Astrocyte of the hippocampus (primary cell): Measurements from ENCODE around the gene PLA2G4D.
"Not testable (repeated sequence)": the region's sequence is repeated elsewhere in the genome, so short reads cannot be mapped to it uniquely, and the experiment has no call there.

Experiments
- DNase-seq: peaks from one replicate; pipeline ENCODE4 v3.0.0; 2011; ENCODE audit warnings: low read depth, low spot score

The PLA2G4D gene

DNA sequence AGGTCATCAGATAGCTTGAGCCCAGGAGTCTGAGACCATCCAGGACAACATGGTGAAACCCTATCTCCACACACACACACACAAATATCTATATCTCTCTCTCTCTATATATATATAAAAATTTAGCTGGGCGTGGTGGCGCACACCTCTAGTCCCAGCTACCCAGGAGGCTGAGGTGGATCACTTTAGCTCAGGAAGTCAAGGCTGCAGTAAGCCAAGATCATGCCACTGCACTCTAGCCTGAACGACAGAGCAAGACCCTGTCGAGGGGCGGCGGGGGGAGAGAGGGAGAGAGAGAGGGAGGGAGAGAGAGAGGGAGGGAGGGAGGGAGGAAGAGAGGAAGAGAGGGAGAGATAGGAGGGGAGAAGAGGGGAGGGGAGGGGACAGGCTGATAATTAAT, 34.1 kb upstream of the PLA2G4D start:
- DNase-seq, result no peak

DNA sequence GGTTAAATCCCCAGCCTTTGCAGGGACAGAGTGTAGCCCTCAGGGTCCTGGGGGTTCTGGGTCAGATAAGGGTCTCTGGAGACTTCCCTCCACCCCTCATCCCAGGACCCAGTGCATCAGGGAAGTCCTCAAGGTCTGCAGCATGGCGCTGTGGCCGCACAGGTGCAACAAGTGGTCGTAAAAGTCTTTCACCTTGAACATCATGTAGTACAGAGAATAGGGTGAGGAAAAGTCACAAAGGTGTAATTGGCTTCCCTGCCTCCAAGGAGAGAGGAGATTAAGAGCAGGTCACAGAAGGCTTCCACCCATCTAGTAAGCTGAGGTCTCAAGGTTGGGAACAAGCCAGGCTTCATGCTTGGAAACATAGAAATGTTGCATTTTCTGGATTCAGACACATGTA, 29.2 kb upstream of the PLA2G4D start:
- DNase-seq, result no peak

DNA sequence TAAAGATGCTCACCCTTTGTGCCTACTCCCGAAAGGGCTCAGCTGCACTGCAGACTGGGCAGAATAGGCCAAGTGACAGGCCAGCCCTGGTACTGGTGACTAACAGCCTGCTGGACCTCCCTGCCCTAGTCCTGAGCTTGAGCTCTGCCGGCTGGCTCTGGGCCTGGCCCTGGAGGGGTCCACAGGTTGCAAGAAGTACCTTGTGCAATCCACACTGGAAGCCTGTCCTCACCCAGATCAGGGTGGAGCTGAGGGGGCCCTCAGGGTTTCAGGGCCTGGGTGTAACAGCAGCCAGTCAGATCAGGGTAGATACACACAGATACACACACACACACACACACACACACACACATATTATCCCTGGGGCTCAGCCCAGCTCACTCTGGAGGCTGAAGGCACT, 27.3 kb upstream of the PLA2G4D start:
- DNase-seq, result no peak

DNA sequence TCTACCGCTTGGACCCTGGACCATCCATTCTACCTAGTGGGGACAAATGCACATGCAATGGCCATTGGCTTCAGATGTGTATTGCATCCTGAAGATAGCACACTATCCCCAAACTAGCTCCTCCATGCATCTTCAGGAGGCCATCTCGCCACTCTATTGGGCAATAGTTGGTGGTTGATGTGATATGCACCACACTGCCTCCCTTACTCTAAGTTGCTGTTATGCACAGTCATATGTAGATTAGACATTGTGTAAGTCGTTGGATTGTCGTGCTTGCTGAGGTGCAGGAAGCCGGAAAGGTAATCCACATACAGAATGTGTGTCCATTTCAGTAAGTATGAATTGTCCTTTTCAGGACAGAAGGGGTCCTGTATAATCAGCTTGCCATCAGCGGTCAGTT, 26.7 kb upstream of the PLA2G4D start:
- no peak for DNase-seq

DNA sequence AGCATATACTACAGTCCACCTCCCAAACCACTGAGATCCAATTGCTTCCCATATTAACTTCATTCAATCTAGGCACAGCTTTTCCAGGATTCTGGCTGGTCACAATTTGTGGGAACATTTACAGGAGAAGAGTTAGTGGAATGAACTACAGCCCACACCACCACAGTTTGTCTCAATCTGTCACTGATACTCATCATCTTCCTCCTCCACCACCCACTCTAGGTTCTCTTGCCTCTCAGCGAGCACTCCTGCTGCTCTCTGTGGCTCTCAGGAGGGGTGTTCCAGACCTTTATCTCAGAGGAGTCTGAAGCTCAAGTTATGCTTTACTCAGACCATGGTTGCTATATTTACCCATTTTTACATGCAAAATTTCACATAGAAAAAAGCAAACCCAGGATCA, 25.9 kb upstream of the PLA2G4D start:
- no peak for DNase-seq

DNA sequence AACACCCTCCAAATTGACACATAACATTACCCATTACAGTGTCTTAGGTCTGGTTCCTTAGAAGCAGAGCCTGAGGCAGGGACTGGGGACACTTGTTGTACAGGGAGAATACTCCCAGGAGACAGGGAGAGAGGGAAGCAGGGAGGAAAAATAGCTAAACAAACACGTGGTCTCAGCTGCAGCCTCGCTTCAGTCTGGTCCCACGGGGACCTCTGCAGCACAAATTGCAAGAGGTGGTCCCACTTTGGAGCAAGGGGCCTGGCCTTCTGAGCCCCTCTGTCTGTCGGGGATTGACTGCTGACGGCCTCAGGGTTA, 25.0 kb upstream of the PLA2G4D start:
- no peak for DNase-seq

DNA sequence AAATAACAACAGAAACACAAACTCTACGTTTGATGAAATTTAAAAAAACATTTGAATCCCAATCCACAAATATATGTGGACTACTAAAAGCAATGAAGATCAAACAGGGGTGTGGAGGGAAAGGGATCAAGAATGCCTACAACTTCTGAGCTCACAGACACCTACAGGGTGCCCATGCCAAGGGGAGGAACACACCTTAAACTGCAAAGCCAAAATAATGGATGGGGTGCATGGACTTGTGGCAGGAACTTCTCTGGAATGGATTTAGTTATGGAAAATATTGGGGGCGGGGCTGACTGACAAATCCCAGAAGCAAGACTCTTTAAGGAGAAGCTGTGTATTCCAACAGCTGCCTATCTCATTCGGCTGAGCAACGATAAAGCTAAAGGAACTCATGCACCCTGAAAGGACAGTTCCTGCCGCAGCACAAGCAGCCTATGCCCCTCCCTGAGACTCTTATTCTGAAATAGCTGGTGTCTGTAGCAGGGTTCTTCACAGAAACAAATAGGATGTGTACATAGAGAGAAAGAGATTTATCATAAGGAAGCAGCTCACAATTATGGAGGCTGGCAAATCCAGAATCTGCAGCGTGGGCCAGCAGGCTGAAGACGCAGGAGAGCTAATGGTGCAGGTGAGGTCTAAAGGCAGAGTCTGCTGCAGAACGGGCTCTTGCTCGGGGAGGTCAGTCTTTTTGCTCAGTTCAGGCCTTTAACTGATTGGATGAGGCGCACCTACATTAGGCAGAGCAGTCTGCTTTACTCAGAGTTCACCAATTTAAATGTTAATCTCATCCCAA, 24.5 kb upstream of the PLA2G4D start:
- no peak for DNase-seq

DNA sequence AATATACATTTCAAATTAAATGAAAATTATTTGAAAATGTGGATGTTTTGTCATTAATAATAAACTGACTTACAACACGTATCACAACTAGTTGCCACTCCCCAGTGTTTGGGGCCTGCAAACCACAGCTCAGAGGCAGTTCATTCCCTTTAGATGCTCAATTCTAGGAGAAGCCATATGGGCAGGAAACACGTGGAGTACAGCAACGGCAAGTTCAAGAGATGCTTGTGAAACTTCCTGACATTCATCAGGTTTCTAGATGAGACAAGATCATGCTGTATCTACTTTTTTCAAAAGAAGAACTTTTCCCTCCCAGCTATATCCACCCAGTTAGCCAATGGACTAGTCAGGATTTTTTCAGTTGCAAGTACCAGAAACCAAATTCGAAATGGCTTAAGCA, 17.6 kb upstream of the PLA2G4D start:
- no peak for DNase-seq

DNA sequence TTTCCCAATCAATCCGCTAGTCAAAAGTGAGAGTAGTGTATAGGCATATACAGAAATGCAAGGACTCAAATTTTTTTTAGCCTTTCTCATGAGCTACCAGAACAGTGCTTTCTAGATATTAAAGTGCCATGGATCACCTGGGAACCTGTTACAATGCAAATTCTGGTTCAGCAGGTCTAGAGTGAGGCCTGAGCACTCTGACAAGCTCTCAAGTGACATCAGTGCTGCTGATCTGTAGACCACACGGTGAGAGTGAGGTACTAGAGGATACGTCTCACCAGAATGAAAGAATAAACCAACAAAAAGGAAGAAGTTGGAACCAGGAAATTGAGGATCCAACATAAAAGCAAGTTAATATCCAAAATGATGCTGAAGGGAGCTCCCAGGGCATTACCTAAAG, 16.0 kb upstream of the PLA2G4D start:
- no peak for DNase-seq

DNA sequence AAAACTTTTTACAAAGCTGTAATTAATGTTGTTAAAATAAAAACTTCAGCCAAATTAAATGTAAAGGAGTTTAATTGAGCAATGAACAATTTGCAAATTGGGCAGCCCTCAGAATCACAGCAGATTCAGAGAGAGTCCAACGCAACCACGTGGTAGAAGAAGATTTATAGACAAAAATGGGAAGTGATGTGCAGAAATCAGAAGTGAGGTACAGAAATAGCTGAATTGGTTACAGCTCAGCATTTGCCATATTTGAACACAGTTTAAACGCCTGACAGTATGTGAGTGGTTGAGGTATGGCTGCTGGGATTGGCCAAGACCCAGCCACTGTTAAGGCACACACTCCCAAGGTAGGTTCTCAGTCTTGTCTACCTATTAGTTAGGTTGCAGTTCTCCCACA, 14.4 kb upstream of the PLA2G4D start:
- DNase-seq, result no peak

DNA sequence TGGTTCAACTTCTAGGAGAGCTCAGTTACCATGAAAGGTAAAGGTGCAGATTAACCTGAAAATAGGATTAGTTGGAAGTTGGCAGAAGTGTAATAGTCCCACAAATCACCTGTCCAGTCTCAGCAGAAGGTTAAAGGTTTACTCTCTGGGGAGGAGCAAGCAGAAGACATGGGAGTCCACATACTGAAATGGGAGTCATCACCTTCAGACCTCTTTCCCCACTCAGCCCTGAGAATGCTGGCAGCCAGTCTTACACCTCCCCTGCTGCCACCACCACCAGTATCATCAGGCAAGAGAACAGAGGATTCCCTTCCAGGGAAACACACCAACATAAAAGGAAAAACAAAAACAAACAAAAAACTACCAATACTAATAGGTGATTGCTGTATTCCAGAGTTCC, 13.8 kb upstream of the PLA2G4D start:
- DNase-seq, result no peak

DNA sequence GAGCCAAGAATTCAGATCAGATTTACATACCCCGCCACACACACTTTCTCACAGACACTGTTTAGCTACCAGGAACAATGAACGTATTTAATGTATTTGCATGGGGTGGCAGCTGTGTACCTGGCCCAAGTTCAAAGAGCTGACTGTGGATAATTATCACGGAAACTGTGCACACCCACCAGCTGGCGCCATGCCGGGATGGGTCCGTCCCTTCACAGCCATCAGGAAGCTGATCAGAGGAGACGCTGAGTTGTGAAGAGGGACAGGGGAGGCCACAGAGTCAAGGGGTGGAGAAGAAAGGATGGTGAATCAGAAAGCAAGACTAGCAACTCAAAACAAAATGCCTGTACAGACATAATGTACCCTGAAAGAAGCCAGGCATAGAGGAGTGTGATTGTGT, 13.1 kb upstream of the PLA2G4D start:
- no peak for DNase-seq

DNA sequence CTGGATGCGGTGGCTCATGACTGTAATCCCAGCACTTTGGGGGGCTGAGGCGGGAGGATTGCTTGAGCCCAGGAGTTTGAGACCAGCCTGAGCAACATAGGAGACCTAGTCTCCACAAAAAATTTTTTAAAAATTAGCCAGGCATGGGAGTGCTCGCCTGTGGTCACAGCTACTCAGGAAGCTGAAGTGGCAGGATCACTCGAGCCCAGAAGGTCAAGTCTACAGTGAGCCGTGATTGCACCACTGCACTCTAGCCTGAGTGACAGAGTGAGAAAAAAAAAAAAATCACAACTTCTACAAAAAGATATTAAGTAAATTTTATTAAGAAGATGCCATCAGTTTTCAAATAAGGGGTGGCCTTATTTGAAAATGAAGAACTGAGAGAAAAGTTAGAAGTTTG, 11.9 kb upstream of the PLA2G4D start:
- DNase-seq, result no peak

DNA sequence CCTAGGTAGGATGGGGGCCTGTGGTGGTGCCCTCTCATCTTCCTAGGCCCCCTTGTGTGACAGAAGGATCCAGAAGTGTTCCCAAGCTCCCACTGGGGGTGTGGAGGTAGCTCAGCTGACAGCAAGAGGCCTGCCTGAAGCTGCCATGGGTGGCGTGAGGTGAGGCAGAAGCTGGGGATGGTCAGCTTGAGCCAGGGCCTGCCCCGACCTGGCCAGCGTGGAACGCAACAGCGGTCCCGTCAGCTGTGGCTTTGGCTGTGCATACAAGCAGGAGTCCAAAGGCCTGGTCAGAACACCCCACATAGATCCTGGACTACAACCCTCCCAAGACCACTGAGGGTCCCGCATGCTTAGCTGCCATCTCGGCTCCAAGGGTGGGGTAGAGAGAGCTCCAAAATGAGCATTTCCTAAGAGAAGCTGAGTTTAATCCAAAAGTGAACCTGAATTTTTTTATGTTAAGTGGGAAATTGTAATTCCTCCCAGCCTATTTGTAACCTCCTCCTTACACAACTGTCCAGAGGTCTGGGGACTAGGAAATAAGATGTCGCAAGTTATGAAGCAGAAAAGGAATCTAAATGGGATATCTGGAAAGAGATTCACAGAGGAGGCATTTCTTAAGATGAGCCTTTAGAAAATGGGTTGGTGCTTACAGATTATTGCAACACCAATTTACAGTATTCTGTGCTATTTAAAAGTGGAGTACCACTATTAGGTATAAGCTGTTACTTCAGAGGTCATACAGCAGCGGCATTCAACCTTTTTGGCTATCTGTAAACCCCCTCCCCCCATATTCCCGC, 9.9 kb upstream of the PLA2G4D start:
- no peak for DNase-seq

DNA sequence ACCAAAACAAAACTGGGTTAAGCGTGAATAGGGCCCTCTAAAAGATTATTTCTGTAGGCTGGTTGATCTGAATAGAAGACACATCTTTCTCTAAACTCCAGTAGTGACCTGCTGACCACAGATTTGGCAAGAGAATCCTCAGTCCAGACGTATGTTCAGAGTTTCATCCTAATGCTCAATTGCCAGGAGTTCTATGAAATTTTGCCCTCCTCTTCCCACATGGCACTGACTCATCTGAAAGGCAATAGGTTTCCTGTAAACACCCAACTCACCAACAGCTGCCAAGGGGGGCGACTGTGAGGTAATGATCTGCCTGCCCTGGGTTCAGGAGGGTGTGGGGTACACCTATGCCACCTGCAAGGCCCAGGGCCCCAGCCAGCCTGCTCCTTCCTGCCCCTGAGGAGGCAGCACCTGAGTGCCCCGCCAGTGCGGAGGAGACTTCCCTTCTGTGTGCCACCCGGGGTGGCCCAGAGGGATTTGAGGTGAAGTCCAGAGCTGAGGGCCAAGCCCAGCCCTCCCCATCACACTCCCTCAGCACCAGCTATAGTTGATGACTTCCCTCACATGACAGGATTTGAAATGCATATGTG, 8.4 kb upstream of the PLA2G4D start:
- no peak for DNase-seq

DNA sequence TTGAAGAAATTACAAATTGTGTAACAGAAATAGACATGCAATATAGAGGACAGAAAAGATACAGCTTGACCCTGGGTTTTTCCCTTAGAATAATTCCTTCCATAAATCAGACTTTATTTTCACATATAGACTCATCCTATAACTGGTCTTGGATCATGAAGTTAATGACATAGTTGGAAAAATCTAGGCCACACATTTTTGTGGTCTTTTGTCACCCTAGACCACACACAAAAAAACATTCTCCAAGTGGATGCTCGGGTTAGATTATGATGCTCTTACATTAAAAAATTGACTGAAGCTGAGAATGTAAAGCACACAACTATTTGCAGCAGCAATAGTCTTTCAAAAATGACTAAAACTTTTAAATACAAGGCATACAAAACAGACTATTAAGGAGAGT, 7.5 kb upstream of the PLA2G4D start:
- DNase-seq, result peak; percentile 28

DNA sequence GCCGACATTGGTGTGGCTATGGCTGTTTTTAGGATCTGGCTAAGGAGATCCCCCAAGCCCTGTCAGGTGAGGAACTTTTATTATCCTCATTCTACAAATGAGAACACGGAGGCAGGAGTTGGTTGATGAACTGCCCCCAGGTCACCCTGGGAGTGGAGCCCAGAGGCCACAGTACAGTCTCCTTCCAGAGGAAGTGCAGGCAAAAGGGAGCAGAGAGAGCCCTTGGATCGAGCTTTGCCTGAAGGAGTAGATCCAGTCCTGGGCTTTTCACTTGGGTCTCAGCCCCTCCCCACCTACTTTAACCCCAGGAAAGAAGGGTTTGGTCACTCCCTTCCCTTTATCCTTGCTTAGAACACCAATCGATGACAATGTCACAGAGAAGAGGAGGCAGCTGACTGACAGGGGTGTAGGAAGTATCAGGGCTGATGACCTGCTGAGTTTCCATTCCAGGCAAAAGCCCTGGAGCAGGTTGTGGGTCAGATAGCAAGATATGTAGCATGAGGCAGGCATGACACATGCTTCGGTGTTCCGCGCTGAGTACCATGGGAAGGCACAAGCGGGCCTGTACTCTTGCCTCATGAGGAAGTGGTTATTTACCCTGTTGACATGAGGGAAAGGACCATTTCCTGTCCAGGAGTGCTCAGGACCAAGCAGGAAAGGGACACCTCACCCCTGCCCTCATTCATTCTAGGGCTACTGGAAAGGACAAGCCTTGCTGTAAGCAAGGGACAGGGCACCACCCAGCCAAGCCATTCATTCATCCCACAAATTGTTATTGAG, 5.8 kb upstream of the PLA2G4D start:
- no peak for DNase-seq

DNA sequence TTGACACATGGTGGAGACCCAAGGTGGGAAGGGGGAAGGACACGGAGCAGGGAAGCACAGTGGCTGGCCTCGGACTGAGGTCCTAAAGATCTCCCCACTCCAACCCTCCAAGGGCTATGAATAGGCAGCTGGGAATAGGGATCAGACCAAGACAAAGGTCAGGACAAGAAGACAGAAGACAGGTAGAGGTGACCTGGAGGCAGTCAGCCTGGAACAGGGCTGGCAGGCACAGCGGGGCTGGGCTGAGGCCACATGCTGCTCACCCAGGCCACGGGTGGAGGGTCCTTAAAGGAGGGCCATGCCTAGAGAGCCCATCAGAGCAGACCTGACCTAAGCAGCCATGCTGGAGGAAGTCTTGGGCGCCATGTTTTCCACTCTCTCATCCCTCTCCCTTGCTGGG, 2.7 kb upstream of the PLA2G4D start:
- DNase-seq, result no peak

DNA sequence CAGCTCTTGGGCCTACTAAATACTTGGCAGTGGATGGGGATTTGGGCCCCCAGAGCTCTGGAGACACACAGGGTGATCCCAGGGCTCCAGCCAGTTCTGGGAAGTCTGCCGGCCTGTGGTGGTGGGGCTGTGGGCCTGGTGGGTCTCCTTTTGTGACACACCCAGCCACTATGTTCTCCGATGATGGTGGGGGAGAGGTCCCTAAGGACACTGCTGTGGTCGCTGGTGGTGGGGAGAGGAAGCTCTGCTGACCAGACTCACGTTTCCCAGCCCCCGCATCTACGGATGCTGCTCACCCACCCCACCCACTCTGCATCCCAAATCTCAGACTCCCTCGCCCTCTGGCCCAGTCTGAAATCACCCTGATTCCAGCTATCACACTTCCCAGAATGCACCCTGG, 396 bp downstream of the PLA2G4D start:
- no peak for DNase-seq

DNA sequence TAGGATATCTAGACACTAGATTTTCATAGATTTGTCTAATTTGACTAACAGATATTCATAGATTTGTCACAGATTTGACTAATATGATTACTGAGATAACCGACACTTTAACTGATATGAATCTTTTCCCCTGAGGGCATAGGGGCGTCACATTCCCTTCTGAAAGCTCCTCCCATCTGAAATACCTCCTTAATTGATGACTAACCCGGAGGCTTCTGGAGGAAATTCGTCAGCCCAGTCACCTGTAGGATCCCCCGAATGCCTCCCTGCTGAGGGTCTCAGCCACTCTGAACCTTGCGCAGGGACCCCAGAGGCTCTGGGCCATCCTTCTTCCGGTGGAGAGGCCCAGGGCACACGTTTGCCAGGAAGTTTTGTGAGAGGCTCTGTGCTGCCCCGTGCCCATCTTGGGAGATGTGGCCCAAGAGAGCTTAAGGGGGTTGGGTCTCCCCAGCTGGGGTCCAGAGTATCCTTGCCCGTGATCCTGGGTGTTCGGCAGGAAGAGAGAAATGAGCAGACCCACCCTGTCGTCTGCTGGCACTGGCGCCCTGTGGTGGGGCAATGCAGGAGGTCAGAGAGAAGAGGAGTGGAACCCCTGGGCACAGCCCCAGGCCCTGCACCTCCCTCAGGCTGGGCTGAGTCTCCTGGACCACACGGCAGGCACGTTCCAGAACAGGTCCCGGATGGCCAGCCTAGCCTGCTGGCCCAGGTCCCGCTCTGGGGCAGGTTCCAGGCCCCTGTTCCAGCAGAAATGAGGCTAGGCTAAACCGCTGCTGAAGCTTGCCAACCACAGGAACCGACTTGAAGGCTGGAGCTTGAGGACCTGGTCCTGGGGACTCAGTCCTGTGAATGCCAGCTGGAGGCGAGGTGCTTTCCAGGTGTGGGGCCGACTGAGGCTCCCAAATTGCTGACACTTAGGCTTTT, 1.7 kb downstream of the PLA2G4D start:
- DNase-seq, result no peak

DNA sequence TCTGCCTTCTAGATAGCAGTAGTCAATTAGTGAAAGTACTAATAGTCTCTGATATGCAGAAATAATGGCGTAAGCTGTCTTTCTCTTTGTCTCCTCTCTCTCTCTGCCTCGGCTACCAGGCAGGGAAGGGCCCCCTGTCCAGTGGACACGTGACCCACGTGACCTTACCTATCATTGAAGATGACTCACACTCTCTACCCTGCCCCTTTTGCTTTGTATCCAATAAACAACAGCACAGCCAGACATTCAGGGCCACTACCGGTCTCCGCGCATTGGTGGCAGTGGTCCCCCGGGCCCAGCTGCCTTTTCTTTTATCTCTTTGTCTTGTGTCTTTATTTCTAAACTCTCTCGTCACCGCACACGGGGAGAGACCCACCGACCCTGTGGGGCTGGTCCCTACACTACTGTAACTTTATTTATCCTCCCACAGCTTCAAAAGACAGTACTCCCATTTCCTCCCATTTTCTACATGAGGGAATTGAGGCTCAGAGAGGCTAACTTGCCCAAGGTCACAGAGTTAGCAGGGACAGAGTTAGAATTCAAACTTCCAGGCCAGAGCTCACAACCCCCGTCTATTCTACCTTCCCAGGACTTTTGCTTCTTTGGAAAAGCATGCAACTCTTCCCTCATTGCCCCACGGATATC, 2.5 kb downstream of the PLA2G4D start:
- not testable (repeated sequence) for DNase-seq
